Activated CD8-positive, alpha-beta memory T cell treated with anti-CD3 and anti-CD28 coated beads, Interleukin-2, amount 50 U/mL, for 24 hours (primary cell): ENCODE measurements around the gene PTPRG.

ENCODE experiments used
- DNase-seq: peaks from one replicate; pipeline ENCODE4 v3.0.0-alpha.2; 2020; ENCODE audit errors: extremely low read depth

Gene PTPRG

DNA sequence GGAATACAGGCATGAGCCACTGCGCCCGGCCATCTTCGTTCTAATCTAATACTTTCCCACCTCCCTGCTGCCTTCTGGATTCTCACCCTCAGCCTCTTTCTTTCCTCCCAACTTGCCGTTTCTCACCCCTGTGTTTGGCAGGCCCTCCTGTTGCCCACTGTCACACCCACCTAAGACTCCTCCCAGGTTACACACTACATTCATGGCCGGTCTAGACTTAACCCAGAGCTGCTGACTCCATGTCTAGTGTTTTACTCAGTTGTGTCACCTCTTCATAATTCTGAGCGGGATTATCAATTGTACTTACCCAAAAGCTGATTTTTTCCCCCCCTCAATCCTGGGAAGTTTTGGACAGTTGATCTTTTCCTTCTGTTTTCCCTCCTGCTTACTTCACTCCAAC is 588.2 kb downstream of the PTPRG start:
- no peak for DNase-seq

DNA sequence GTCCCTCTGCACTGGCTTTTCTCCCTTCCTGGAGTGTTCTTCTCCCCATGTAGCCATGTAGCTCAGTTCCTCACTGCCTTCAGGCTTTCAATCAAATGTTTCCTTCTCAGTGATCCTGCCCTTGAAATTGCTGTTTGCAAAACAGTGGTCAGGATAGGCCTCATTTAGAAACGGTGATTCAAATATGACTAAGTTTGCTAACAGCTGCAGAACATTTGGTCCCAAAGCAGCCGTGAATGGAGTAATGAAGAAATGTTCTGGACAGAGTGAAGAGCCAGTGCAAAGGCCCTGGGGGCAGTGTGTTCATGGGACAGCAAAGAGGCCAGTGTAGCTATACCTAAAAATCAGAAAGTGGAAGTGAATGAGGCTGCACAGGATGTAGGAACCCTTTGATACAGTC is 588.6 kb downstream of the PTPRG start:
- DNase-seq = no peak

GRCh38 chr3:62151591-62151990 is 590.2 kb downstream of the PTPRG start:
- no peak for DNase-seq

GRCh38 chr3:62153231-62153630 is 591.9 kb downstream of the PTPRG start:
- no peak for DNase-seq

GRCh38 chr3:62154457-62155148 is 593.2 kb downstream of the PTPRG start:
- no peak for DNase-seq

GRCh38 chr3:62159056-62159708 is 597.8 kb downstream of the PTPRG start:
- DNase-seq = no peak

- no peak for DNase-seq
These were observed 598.3 kb downstream of the PTPRG start for GRCh38 chr3:62159709-62160092.

DNA sequence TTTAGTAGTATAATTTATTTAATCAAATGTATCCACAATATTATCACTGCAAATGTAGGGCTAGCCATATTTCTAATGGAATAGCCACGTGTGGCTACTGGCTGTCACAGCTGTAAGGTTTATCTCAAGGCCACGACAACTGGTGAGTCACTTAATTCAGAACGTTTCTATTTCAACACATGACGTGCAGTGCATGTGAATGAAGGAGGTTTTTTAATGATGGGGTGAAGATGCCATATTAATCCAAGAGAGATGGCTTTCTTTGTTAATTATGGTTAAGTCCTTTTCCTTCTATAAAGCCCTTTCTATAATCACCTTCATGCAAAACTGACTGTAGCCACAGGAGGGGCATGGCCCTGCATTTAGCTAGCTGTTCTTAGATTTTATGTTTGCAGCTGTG is 600.0 kb downstream of the PTPRG start:
- no peak for DNase-seq

DNA sequence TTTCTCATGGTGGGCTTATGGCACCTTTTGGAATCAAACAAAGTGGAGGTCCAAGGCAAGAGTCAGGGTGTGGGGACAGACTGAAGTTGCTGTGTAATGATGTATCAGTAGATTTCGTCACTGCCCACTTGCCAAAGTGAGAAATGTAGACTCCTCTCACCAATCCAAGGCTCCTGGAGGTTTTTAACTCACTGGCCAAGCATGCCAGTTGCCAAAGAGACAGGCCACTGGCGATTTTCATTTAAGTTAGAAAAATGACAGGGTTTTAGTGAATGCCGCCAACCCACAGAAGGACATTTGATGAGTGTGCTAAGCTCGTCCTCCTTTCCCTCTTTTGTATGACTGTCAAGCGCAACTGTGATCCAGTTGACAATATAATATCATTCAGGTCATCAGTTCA is 602.8 kb downstream of the PTPRG start:
- DNase-seq = no peak

GRCh38 chr3:62164746-62165145 is 603.4 kb downstream of the PTPRG start:
- no peak for DNase-seq

DNA sequence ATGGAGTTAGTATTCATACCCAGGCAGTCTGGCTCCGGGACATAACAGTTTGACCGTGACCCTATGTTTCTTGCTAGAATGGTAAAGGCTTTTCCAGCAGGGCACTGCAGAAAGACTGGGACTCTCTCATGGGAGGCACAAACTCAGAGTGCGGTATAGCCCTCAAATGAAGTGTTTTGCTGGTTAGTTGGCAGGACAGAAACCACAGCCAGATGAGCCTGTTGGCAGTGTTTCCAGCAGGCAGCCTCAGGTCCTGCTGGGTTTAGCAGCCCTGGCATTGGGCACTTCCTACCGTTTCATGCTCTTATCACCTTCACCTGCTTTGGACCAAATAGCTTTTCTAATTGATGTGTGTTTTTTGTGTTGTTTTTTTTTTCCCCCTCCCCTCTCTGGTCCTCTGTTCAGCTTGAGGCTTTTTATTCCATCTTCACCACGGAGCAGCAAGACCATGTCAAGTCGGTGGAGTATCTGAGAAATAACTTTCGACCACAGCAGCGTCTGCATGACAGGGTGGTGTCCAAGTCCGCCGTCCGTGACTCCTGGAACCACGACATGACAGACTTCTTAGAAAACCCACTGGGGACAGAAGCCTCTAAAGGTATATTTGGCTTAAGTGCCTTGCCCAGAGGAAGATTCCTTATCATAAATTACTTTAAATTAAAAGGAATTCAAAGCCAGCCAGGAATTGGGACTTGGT is 606.3 kb downstream of the PTPRG start:
- no peak for DNase-seq

GRCh38 chr3:62168356-62168755 is 607.0 kb downstream of the PTPRG start:
- no peak for DNase-seq

DNA sequence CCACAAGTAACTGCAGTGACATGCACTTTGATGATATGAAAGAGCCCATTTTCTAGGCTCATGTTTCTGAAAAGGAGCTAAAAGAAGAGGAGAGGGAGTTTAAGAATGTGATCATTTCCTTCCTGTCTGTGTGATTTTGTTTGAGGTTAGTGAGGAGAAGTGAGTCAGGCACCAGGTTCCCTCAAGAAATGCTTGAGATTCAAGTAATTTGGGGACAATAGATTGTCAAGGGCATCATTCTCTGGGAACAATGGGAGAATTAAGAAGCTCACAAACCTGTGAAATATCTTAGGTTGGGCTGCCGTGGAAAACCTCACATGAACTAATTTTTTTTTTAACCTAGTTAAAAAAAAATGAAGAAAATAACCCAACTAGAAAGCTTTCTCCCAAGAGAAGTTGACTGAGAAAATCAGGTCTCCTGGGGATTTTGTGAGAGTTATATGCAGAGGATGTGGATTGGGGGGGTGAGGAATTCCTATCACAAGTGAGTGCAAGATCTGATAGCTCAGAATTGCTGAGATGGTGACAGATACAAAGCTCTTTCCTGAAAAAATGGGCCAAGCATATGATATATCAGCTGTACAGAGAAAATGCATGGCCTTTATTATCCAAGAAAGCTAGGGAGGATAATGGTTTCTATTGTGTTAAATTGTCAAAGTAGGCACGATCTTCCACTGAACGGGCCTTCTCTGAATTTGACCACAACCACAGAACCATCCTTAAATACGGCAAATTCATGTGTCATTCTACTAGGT is 608.7 kb downstream of the PTPRG start:
- no peak for DNase-seq

GRCh38 chr3:62171789-62172188 is 610.4 kb downstream of the PTPRG start:
- DNase-seq = no peak

- DNase-seq = no peak
These were observed 610.8 kb downstream of the PTPRG start for GRCh38 chr3:62172199-62172598.

- no peak for DNase-seq
These were observed 612.7 kb downstream of the PTPRG start for GRCh38 chr3:62173939-62174515.

- no peak for DNase-seq
These were observed 613.8 kb downstream of the PTPRG start for GRCh38 chr3:62175161-62175560.

GRCh38 chr3:62178032-62178431 is 616.7 kb downstream of the PTPRG start:
- no peak for DNase-seq

DNA sequence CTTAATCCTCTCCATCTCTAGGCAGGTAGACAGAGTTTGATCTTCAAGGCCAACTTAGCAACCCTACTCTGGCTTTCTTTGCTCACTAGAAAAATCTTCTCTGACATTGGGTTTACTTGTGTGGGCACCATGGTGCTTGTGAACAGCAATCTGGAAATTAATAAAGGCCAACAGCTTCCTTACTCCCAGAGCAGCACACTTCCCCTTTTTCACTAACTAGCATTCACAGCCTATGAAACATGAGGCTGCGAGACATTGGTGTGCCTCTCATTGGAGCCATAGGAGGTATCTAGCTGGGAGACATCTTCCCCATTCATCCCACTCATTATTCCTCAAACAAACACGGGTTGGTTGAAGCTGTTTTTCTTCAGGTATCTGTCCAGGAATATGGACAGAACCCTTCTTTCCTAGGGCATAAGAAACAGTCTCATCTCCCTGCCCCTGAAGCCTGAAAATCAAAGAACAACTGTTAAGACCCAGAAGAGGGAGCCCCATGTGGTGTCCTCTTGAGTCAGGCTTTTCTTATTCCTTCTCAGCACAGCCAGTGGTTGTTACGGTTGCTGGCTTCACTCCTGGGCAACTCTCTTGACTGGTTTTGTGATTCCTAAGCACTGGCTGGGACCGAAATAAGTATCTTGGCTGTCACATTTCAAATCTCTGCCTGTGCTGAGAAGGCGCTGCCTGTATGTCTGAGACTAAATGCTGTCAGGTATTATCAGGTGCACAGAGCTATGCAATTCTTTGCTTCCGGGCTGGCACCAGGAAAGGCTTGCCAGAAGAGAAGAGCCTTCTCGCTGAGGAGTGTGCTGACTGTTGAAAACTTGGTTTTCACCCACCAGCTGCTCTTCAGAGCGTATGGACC is 617.6 kb downstream of the PTPRG start:
- DNase-seq = no peak

- DNase-seq = no peak
These were observed 619.1 kb downstream of the PTPRG start for GRCh38 chr3:62180514-62180913.

DNA sequence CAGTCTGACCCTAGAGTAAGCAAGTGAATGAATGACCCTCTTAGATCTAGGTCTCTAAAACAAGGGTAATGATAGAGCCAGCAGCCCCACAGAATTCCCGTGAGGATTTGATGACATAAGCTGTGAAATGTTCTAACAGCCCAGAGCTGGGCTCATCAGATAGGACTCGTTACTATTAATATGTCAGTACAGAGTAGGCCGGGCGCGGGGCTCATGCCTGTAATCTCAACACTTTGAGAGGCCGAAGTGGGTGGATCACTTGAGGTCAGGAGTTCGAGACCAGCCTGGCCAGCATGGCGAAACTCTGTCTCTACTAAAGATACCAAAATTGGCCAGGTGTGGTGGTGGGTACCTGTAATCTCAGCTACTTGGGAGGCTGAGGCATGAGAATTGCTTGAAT is 621.7 kb downstream of the PTPRG start:
- DNase-seq = no peak
